KOPT-K1 (cell line): Measurements from ENCODE around the gene PHF1.

Experiments
- H3K27ac ChIP-seq: fragments of 200-600 bp; sonication (generic); 2 replicates; pipeline ENCODE4 v1.5.1; 2016; ENCODE audit warnings: antibody characterized with exemption, mild to moderate bottlenecking, low read depth, low read length; ENCODE audit not compliant: poor library complexity, severe bottlenecking
- H3K36me3 ChIP-seq: fragments of 200-600 bp; sonication (generic); 2 replicates; pipeline ENCODE4 v1.5.1; 2017; ENCODE audit warnings: antibody characterized with exemption, mild to moderate bottlenecking, low read length, moderate library complexity; ENCODE audit not compliant: insufficient read depth
- H3K9me3 ChIP-seq: fragments of 200-600 bp; sonication (generic); 2 replicates; pipeline ENCODE4 v1.5.1; 2017; ENCODE audit warnings: antibody characterized with exemption, low read length, mild to moderate bottlenecking; ENCODE audit not compliant: insufficient read depth, poor library complexity, severe bottlenecking

The PHF1 gene

GRCh38 chr6:33446356-33446755, 35.5 kb downstream of the PHF1 start:
- H3K9me3 ChIP-seq = no peaks in the 10 kb centered on the region
- H3K36me3 ChIP-seq = peaks cover 88% of the 10 kb centered on the region
- no peak overlapping the region for H3K27ac ChIP-seq

- H3K27ac ChIP-seq = no peak overlapping the region
- H3K36me3 ChIP-seq = peaks cover 54% of the 10 kb centered on the region
- H3K9me3 ChIP-seq = no peaks in the 10 kb centered on the region
These were observed 39.6 kb downstream of the PHF1 start for GRCh38 chr6:33450434-33450833.

- Histone ChIP-seq H3K9me3 (no peaks in the 10 kb centered on the region), H3K27ac (no peak overlapping the region), H3K36me3 (peaks cover 54% of the 10 kb centered on the region)
These were observed 40.8 kb downstream of the PHF1 start for GRCh38 chr6:33451606-33452005.

GRCh38 chr6:33452496-33452895, 41.7 kb downstream of the PHF1 start:
- Histone ChIP-seq H3K36me3 (peaks cover 48% of the 10 kb centered on the region), H3K27ac (peak overlapping the region; percentile 62), H3K9me3 (no peaks in the 10 kb centered on the region)

GRCh38 chr6:33453393-33454008, 42.7 kb downstream of the PHF1 start:
- Histone ChIP-seq H3K9me3 (no peaks in the 10 kb centered on the region), H3K36me3 (peaks cover 38% of the 10 kb centered on the region), H3K27ac (peak overlapping the region; percentile 62)

- peaks cover 30% of the 10 kb centered on the region for H3K36me3 ChIP-seq
- H3K9me3 ChIP-seq = no peaks in the 10 kb centered on the region
- H3K27ac ChIP-seq = peak within 1 kb of the TSS; percentile 62
These were observed 43.5 kb downstream of the PHF1 start, which contains the start of gene ZBTB9 for GRCh38 chr6:33454009-33454946. ZBTB9 (plus strand) TSS chr6:33454576; CDS start chr6:33455101, 525 bp downstream.

GRCh38 chr6:33455051-33455450, 44.2 kb downstream of the PHF1 start:
- peaks cover 22% of the 10 kb centered on the region for H3K36me3 ChIP-seq
- H3K9me3 ChIP-seq = no peaks in the 10 kb centered on the region
- H3K27ac ChIP-seq = peak overlapping the region; percentile 62

GRCh38 chr6:33456156-33456555, 45.3 kb downstream of the PHF1 start:
- H3K27ac ChIP-seq = no peak overlapping the region
- peaks cover 21% of the 10 kb centered on the region for H3K36me3 ChIP-seq
- H3K9me3 ChIP-seq = no peaks in the 10 kb centered on the region

GRCh38 chr6:33458676-33459075, 47.9 kb downstream of the PHF1 start:
- Histone ChIP-seq H3K27ac (no peak overlapping the region), H3K9me3 (no peaks in the 10 kb centered on the region), H3K36me3 (peaks cover 15% of the 10 kb centered on the region)

- Histone ChIP-seq H3K36me3 (peaks cover 15% of the 10 kb centered on the region), H3K9me3 (no peaks in the 10 kb centered on the region), H3K27ac (no peak overlapping the region)
These were observed 48.4 kb downstream of the PHF1 start for GRCh38 chr6:33459226-33459625.
